ENCODE measurements around the gene SLAIN2.
"Not testable (repeated sequence)": the region's sequence is repeated elsewhere in the genome, so short reads cannot be mapped to it uniquely, and the experiment has no call there.

The SLAIN2 gene

DNA sequence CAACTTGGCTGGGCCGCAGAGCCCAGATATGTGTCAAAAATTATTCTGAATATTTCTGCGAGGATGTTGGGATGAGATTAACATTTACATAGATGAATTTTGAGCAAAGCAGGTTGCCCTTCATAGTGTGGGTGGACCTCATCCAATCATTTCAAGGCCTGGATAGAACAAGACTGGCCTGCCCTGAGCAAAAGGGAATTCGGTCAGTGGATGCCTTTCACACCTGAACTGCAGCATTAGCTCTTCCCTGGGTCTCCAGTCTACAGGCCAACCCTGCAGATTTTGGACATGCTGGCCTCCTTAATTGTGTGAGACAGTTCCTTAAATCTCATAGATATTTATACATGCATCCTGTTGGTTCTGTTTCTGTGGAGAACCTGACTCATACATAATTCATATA, 109.4 kb downstream of the SLAIN2 start:
- no peak for FAIRE-seq
- TF ChIP-seq, protein P1, sequence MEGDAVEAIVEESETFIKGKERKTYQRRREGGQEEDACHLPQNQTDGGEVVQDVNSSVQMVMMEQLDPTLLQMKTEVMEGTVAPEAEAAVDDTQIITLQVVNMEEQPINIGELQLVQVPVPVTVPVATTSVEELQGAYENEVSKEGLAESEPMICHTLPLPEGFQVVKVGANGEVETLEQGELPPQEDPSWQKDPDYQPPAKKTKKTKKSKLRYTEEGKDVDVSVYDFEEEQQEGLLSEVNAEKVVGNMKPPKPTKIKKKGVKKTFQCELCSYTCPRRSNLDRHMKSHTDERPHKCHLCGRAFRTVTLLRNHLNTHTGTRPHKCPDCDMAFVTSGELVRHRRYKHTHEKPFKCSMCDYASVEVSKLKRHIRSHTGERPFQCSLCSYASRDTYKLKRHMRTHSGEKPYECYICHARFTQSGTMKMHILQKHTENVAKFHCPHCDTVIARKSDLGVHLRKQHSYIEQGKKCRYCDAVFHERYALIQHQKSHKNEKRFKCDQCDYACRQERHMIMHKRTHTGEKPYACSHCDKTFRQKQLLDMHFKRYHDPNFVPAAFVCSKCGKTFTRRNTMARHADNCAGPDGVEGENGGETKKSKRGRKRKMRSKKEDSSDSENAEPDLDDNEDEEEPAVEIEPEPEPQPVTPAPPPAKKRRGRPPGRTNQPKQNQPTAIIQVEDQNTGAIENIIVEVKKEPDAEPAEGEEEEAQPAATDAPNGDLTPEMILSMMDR (IDR thresholded peaks at IDR 0.05; ENCODE audit: insufficient read depth, missing control alignments) = no peak
- DNase-seq (ENCODE audit: insufficient read length, low spot score) = no peak

DNA sequence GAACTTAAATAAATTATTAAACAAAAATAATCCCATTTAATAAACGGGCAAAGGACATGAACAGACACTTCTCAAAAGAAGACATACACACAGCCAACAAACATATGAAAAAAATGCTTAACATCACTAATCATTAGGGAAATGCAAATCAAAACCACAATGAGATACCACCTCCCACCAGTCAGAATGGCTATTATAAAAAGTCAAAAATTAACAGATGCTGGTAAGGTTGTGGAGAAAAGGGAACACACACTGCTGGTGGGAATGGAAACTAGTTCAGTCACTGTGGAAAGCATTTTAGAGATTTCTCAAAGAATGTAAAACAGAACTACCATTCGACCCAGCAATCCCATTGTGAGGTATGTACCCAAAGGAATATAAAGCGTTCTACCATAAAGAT, 110.3 kb downstream of the SLAIN2 start:
- FAIRE-seq; DNase-seq (ENCODE audit: insufficient read length, low spot score): not testable (repeated sequence)

DNA sequence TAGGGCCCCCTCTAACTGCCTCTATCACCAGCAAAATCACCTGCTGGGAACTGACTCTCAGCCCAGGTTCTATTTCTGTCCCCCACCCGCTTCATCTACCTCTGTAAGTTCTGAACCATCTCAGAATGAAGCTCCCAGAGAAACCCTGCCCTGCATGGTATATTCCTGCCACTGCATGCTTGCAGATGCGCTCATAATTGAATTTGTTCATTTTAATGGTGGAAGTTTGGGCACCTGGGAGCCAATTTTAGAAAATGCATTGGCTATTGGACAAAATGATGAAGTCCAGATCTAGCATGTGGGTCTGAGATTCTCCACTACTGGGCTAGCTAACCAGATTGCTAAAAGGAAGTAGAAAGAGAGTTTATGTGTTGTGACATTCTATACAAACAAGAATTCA, 113.3 kb downstream of the SLAIN2 start:
- TF ChIP-seq, protein P1 (IDR thresholded peaks at IDR 0.05; ENCODE audit: insufficient read depth, missing control alignments) = no peak
- no peak for FAIRE-seq
- DNase-seq (ENCODE audit: insufficient read length, low spot score) = no peak

DNA sequence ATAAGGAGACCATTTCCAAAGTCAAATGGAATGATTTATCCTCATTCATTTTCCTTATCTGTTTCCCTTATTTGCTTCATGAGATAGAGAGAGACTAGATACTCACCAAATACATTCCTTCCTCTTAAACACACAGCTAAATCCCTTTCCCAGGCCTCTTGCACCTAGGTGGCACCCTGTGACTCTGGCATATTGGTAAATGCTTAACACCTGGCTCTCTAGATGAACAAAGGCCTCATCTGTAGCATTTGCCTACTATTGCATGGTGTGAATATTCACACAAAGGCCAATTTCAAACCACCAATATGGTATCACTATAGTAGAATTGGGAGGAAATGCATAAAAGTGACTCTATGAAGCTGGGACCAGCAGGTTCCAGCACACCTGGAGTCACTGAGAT, 119.7 kb downstream of the SLAIN2 start:
- no peak for FAIRE-seq
- TF ChIP-seq, protein P1 (IDR thresholded peaks at IDR 0.05; ENCODE audit: insufficient read depth, missing control alignments) = no peak
- no peak for DNase-seq (ENCODE audit: insufficient read length, low spot score)

DNA sequence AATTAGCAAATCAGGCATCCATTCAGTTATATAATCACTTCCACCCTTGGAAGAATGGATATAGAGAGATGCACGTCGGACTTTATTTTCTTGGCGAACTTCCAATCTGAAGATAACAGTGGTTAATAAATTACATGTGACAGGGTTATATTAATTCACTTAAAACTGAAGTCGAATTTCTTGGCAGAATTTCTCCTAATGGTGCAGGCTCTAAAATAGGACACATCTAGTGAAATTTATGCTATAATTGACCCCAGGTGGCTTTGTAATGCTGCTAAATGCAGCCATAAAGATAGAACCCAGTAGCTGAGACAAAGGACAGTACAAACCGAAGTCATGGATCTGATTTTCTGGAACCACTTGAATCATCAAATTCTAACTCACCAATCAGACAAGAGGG, 121.0 kb downstream of the SLAIN2 start:
- TF ChIP-seq, protein P1 (IDR thresholded peaks at IDR 0.05; ENCODE audit: insufficient read depth, missing control alignments) = no peak
- FAIRE-seq (no peak), DNase-seq (ENCODE audit: insufficient read length, low spot score) (no peak)

DNA sequence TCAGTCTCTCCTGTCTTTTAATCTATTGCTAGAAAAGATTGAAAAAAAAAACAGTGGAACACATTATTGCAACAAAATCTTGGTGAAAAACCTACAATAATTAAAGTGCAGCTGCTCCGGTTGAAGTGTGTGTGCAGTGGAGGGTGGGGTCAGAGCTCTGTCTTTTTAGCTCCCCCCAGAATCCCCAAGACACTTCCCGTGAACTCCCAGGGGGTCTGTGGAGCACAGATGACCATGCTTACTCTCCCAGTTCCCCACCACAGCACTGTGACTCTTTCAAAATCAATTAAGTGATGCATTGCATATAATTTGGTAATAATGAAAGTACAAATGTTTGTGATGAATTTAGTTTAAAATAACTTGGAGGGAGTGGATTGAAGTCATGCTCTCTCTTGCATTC, 126.1 kb downstream of the SLAIN2 start:
- FAIRE-seq (no peak), DNase-seq (ENCODE audit: insufficient read length, low spot score) (no peak)
- TF ChIP-seq, protein P1 (IDR thresholded peaks at IDR 0.05; ENCODE audit: insufficient read depth, missing control alignments) = no peak

DNA sequence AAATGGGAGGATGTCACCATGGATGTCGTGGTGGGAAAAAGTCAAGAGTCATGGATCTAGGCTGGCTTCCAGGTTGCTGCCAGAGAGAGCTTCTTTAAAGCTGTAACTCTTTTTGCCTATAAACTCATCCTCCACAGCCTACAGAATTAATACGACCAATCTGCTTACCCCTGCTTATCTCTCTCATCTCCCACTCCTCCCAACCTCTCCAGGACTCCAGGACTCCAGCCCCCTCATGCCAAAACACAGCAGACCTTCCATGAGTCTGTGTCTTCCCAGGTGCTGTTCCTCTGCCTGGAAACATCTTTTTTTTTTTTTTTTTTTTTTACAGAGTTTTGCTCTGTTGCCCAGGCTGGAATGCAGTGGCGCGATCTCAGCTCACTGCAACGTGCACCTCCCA, 126.6 kb downstream of the SLAIN2 start:
- FAIRE-seq = no peak
- TF ChIP-seq, protein P1 (IDR thresholded peaks at IDR 0.05; ENCODE audit: insufficient read depth, missing control alignments) = no peak
- no peak for DNase-seq (ENCODE audit: insufficient read length, low spot score)

DNA sequence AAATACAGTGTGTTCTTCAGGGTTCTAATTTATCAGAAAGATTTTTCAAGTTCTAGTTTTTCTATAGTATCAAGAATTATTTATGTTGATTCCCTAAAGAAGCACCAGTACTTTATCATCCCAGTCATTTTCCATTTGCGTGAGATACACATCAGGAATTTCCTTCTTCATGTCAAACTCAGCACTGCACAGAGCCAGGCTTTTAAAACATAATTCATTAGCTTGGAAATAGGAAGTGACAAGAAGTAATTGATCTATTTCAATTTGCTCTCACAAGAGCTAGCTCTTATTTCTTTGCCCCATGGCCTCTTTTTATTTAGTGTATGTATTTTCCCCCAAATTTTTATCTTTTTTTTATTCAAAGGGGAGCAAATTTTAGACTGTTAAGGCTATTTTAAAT, 128.8 kb downstream of the SLAIN2 start:
- no peak for DNase-seq (ENCODE audit: insufficient read length, low spot score)
- TF ChIP-seq, protein P1 (IDR thresholded peaks at IDR 0.05; ENCODE audit: insufficient read depth, missing control alignments) = no peak
- no peak for FAIRE-seq
